ENCODE results near the gene SOX1.

Gene SOX1

GRCh38 chr13:112072534-112073244, 5.7 kb downstream of the SOX1 start:
- no peak for DNase-seq (ENCODE audit: low read depth)

- no peak for DNase-seq (ENCODE audit: low read depth)
These were observed 6.5 kb downstream of the SOX1 start for GRCh38 chr13:112073245-112074138.

DNA sequence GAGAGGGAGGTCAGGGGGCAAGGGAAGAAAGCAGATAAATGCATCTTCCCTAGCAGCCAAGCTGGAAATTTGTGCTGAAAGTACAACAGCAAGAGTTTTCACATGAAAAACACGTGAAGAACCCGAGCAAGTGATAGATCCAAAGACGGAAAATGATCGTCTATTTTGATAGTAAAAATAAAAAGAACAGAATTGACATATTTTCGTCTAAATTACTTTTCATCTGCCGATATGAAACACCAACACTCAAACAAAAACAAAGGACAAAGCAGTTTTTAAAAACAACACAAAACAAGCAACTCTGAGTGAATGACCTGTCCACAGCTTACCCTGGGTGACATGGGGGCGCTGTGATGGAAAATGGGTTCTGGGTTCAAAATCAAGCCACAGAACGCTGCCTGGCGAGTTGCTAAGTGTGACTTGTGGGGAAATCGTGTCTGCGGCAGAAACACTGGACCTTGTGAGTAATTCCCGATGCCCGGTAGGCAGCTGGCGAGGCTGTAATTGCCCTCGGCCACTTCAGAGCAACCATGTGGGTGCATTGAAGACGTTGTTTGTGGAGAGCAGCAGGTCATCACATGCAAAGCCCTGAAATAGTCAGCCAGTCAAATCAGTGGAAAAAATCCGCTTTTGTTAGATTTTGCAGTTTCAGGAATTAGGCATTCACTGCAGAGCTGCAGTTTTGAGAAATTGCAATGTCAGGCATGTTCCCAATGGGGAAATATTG, 7.4 kb downstream of the SOX1 start:
- DNase-seq (ENCODE audit: low read depth) = no peak

- DNase-seq (ENCODE audit: low read depth) = no peak
These were observed 10.8 kb downstream of the SOX1 start for GRCh38 chr13:112077729-112078128.

GRCh38 chr13:112078216-112078615, 11.3 kb downstream of the SOX1 start:
- DNase-seq (ENCODE audit: low read depth) = no peak

DNA sequence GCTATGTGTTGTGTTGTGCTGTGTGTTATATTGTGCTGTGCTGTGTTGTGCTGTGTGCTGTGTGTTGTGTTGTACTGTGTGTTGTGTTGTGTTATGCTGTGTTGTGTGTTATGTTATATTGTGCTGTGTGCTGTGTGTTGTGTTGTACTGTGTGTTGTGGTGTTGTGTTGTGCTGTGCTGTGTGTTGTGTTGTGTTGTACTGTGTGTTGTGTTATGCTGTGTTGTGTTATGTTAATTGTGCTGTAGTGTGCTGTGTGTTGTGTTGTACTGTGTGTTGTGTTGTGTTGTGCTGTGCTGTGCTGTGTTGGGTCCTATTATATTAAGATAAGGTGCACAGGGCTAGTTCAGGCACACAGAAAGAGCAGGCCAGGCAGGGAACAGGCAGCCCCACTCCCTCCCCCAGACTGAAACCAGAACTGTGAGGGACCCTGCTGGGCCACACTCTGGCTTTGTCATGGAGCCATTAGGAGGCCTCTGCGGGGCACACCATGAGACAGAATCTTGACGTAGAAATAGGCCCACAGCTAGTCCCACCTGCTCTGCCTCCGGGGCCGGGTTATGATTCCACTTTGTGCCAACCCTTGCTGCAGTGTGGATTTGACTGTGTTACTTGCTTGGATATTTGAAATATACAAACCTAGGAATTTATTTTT, 12.1 kb downstream of the SOX1 start:
- DNase-seq (ENCODE audit: low read depth) = no peak

- no peak for DNase-seq (ENCODE audit: low read depth)
These were observed 12.7 kb downstream of the SOX1 start for GRCh38 chr13:112079696-112080095.

DNA sequence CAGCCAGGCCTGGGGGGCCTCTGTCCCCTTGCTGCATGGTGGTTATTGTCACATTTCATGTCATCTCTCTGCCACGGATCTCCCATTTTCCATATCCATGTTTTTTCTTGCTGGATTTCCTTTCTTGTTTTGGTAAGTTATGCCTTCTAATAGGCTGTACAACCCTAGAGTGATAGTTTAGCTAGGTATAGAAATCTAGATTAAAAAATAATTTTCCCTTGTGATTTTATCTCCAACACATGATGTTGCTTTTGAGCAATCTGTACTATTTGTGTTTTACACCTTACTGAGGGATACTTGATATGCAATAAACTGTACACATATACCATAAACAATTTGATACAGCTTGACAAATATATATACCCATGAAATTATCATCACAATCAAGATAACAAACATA, 17.0 kb downstream of the SOX1 start:
- no peak for DNase-seq (ENCODE audit: low read depth)

- no peak for DNase-seq (ENCODE audit: low read depth)
These were observed 25.5 kb downstream of the SOX1 start for GRCh38 chr13:112092453-112092852.

GRCh38 chr13:112095354-112095753, 28.4 kb downstream of the SOX1 start:
- DNase-seq (ENCODE audit: low read depth) = no peak

DNA sequence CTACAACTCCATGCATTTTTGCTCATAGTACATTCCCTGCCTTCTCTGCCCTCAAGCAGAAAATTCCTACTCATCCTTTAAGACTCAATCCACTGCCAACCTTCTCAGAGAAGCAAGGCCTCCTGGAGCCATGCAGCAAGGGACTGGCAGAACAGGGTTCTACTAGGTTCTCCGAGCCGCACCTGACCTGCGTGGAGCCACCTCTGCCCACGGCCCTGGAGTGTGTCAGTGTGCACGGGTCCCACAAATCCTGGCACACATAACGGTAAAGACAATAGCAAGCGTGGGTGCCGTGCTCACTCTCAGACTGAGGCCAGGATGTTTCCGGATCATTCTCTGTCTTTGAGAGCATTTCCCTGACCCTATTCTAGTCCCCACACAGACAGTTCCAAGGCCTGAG, 30.0 kb downstream of the SOX1 start:
- no peak for DNase-seq (ENCODE audit: low read depth)

DNA sequence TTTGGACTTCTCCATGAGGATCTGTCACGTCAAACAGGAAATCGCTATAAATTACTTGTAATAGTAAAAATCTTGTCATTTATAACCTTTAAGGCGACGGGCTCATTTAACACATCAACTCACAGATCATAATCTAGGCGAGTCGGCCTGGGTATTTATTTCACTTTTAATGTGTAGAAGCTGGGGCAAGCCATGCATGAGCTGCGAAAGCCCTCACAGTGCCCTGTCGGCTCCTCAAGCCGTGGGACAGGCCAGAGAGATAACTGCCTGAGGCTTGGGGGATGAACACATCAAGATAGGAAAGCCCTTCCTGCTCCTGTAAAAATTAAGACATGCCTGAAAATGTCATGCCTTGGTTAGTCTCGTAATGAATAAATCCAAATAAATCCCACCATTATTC, 30.8 kb downstream of the SOX1 start:
- no peak for DNase-seq (ENCODE audit: low read depth)

DNA sequence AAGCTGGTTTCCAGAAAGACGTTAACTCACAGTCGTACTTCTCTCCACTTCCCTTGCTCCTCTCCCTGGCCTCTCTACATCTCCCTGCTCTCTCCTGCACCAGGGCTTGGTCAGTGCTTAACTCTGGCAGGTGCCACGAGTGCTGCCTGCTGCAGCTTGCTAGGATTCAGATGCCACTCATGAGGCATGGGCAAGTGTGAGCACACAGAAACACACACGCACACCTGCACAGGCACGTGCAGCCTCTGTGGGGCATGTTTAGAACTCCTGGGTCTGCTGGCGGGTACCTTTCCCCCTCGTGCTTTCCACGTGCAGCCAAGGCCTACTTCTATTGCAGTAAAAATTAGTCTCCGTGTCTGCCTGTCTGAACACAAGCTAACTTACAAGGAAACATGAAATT, 31.8 kb downstream of the SOX1 start:
- DNase-seq (ENCODE audit: low read depth) = no peak

DNA sequence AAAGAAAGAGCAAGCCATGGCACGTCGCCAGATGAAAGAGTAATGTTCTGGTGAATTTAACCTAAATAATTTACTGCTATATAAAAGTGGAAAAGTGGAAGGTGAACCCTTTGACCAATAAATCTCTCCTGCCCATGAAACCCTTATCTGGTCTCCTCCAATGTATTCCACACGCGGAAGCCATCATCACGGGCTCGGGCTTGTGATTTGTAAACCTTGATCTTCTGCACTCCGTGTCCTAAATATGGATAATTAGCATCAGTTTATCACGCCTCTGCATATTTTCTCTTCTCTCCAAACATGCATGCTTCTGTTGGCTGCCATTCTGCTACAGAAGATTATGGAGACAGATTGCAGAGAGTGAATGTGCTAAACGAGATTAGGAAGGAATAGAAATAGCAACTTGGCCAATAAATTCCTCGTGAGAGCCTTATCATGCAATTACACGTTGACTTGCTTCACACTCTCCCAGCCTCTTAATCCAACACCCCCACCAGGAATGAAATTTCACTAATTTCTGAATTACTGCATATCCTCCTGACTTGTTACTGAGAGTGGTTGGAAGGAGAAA, 34.5 kb downstream of the SOX1 start:
- DNase-seq (ENCODE audit: low read depth) = no peak

DNA sequence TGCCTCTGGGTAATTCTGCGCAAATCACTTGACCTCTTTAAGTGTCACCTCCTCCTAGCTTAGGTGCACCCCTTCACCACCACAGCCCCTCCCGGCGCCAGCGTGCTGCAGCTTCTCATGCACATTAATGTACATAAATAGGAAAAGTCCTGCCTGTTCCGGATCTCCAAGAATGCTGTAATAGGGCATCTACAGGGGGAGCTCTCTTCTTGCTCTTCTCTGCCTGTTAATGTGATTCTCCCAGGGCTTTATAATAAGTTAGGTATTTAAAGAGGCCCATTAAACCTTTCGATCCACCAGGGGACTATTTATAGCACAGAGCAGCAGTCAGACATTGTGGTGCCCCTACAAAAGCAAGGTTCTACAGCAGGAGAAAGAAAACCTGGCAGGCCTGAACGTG, 35.3 kb downstream of the SOX1 start:
- no peak for DNase-seq (ENCODE audit: low read depth)

GRCh38 chr13:112103260-112103838, 36.4 kb downstream of the SOX1 start:
- DNase-seq (ENCODE audit: low read depth) = no peak

GRCh38 chr13:112103961-112104880, 37.3 kb downstream of the SOX1 start:
- DNase-seq (ENCODE audit: low read depth) = no peak

- DNase-seq (ENCODE audit: low read depth) = no peak
These were observed 37.9 kb downstream of the SOX1 start for GRCh38 chr13:112104881-112105234.

DNA sequence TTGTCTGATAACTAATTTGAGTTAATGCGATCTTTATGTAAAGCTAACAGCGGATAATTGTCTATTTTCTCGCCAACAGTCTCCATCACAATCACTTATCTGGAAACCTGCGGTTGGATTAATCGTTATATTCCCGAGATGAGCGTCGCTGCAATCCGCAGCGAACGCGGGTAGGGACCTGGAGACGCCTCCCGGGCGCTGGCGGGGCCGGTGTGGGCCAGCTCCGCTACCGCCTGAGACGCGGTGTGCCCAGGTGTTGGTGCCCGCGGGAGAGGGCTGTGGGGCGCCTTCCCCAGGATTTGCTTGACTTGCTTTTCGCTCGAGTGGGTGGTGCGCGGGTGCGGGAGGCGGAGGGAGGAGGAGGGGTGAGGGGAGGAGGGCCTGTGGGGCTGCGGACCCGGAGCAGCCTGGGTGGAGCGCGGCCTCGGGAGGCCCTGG, 38.3 kb downstream of the SOX1 start:
- DNase-seq (ENCODE audit: low read depth) = no peak

DNA sequence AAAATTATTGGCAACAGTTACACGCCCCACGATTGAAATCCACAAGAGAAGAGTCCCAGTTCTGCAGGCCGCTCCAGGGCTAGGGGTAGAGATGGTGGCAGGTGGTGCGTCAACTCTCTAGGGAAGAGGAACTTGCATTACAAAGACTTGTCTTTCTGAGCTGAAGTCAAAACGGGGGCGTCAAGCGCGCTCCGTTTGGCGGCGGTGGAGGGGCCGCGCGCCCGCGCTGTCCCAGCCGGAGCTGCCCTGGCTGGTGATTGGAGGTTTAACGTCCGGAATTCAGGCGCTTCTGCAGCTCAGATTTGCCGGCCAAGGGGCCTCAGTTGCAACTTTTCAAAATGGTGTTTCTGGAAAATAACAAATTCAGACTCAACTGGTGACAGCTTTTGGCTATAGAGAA, 38.9 kb downstream of the SOX1 start:
- no peak for DNase-seq (ENCODE audit: low read depth)

Measured in T follicular helper cell (primary cell).